Thyroid gland (tissue), 4 donors: ENCODE results near the gene GEN1.

Experiments
- CTCF ChIP-seq, 6 experiments: fragments of 200-600 bp in 3 of 6; fragments of 450-650 bp in 3 of 6; sonication (generic) in 3 of 6; IDR thresholded peaks; one replicate each; pipeline ENCODE4 v1.5.1; 2016 to 2019; ENCODE audit warnings: antibody characterized with exemption in 6 of 6, mild to moderate bottlenecking in 2 of 6, inconsistent platforms in 1 of 6, moderate library complexity in 1 of 6
- POLR2A ChIP-seq, 2 donors: fragments of 450-650 bp; IDR thresholded peaks; one replicate each; pipeline ENCODE4 v1.6.1; 2017; ENCODE audit warnings: antibody characterized with exemption in 2 of 2, mild to moderate bottlenecking in 2 of 2, moderate library complexity in 1 of 2

- TF ChIP-seq CTCF (IDR thresholded peaks at IDR 0.05) (no peak), POLR2A (IDR thresholded peaks at IDR 0.05) (no peak)
Measured at GRCh38 chr2:17735864-17736263, 18.1 kb upstream of the GEN1 start.
